Motor neuron (in vitro differentiated cells): ENCODE data around the gene SLC19A1. TPM values are rescaled to one million over a fixed set of nuclear protein-coding genes. Genes with fewer than 3 reads are reported as not detected.

Experiments
- ATAC-seq, 8 experiments: fragments of 200-7000 bp; cut with Tn5 transposase; replicated peaks in 6 of 8; 2 replicates each; pipeline ENCODE4 v1.8.0; 2021; ENCODE audit warnings: mild to moderate bottlenecking in 8 of 8, moderate library complexity in 8 of 8
- H3K27ac ChIP-seq, 2 donors: fragments of 250-450 bp; sonication (Bioruptor Pico); 2 replicates each; pipeline ENCODE4 v1.9.0; 2021; ENCODE audit warnings: antibody characterized with exemption in 2 of 2, mild to moderate bottlenecking in 2 of 2, moderate library complexity in 1 of 2
- H3K4me1 ChIP-seq, 2 donors: fragments of 250-450 bp; sonication (Bioruptor Pico); replicated peaks in 1 of 2; 2 replicates each; pipeline ENCODE4 v1.6.1; 2021; ENCODE audit warnings: antibody characterized with exemption in 2 of 2, mild to moderate bottlenecking in 2 of 2, moderate library complexity in 1 of 2
- H3K4me3 ChIP-seq, 5 donors: fragments of 250-450 bp; sonication (Bioruptor Pico); 2 replicates each; pipeline ENCODE4 v1.9.0; 2021; ENCODE audit warnings: antibody characterized with exemption in 5 of 5, mild to moderate bottlenecking in 5 of 5, moderate library complexity in 4 of 5
- WGBS, 10 experiments: fragments of 450-650 bp; shearing (Covaris generic); methylation state at CpG; one replicate each; pipeline ENCODE4 v1.0.0; 2022; 5-methylcytosine and 5-hydroxymethylcytosine counted together
- in situ Hi-C, 9 experiments: fragments of 400-800 bp; cut with MboI; loops; one replicate each; pipeline ENCODE4 v1.15.0; 2021; ENCODE audit warnings: low sequenced_read_pairs in 9 of 9, low pct_unique_long_range_greater_than_20kb in 2 of 9; ENCODE audit not compliant: unreplicated experiment in 9 of 9
- total RNA-seq, 8 experiments: library from RNA; unstranded; fragments of 300-600 nt; gene quantifications; 2 replicates each; pipeline versions ENCODE4 v1.2.3 to v1.2.4, GENCODE V29; 2022

The SLC19A1 gene
- total RNA-seq, 8 experiments from 2014 or later: 4.0 to 40.5 (median 8.2) TPM

DNA sequence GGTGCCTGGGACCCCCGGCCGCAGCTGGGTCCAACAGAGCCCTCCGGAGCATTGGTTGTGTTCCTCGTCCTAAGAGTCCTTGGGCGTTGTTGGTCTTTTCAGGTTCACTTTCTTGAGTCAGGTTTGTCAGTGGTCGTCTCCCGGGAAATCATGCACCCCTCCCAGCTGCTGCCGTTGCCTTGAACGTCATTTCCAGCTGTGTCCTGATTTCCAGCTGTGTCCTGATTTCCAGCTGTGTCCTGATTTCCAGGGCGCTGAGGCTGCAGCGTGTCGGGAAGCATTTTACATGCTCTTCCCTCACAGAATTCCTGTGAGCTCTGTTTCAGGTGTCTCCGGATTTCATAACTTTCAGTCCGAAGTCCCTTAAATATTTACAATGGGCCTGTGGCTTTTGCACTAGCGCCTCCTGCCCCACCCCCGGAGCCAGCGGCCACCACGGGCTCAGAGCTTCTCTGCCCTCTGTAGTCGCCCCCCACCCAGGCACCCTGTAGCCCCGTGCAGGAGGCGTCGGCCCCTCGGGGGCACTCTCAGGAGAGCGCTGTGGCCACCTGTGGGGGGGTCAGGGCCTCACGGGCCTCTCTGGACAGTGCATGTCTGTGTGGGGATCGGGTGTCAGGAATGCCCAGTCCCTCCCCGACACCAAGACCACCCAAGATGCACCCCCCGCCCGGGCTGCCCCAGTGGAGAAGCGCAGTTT, 70.6 kb downstream of the SLC19A1 start:
- H3K27ac ChIP-seq: no peak overlapping the region
- peak in 2 of 8 experiments; percentile 10 for ATAC-seq
- no peak overlapping the region for H3K4me3 ChIP-seq
- H3K4me1 ChIP-seq: peaks cover 4 to 16% of the 10 kb centered on the region in 2 donors
- 0 to 88% (median 20%) methylated on average over 1 to 7 of the region's 30 CpGs; no CpG with 5 or more reads in 3 of the 10 experiments for WGBS, 10 experiments
- in situ Hi-C loops: no loop called here

- no peak overlapping the region for H3K27ac ChIP-seq
- peaks cover 4 to 16% of the 10 kb centered on the region in 2 donors for H3K4me1 ChIP-seq
- peak in 3 of 8 experiments; percentile 85 to 91 (median 90) for ATAC-seq
- in situ Hi-C loops: no loop called here
- H3K4me3 ChIP-seq: no peak overlapping the region
- 0 to 100% (median 90%) methylated on average over 1 to 16 of the region's 28 CpGs; no CpG with 5 or more reads in 4 of the 10 experiments for WGBS, 10 experiments
Observed at GRCh38 chr21:45470773-45471524, 71.3 kb downstream of the SLC19A1 start.

DNA sequence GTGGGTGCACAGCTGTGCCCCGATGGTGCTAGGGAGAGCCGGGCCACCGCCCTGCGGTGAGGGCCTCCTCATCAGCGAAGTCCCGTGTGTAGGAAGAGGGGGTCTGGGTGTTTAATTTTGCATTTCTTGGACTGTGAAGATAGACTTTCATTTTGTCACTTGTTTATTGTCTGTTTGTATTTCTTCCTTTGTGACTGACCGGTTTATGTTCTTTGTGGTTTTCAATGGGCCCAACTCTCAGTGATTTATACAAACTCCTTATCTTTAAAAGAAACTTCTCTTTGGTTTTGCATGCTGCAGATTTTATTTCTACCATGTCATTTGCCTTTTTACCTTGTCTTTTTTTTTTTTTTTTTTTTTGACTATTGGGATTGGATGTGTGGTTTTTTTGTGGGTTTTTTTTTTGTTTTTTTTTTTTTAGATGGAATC, 72.1 kb downstream of the SLC19A1 start:
- no peak for ATAC-seq
- Histone ChIP-seq H3K27ac (no peak overlapping the region), H3K4me3 (no peak overlapping the region), H3K4me1 (peaks cover 4 to 16% of the 10 kb centered on the region in 2 donors)
- in situ Hi-C loops: no loop called here
- WGBS, 10 experiments: 25 to 100% (median 55%) methylated on average over 1 to 7 of the region's 7 CpGs; no CpG with 5 or more reads in 2 of the 10 experiments

GRCh38 chr21:45469273-45470086, 72.8 kb downstream of the SLC19A1 start:
- no peak for ATAC-seq
- H3K4me3 ChIP-seq: no peak overlapping the region
- WGBS, 10 experiments: 0 to 100% (median 67%) methylated on average over 2 to 9 of the region's 24 CpGs; no CpG with 5 or more reads in 2 of the 10 experiments
- H3K4me1 ChIP-seq: peaks cover 4 to 16% of the 10 kb centered on the region in 2 donors
- in situ Hi-C loops: no loop called here
- no peak overlapping the region for H3K27ac ChIP-seq

GRCh38 chr21:45468971-45469272, 73.3 kb downstream of the SLC19A1 start:
- WGBS, 10 experiments: 100% methylated on average over 1 to 2 of the region's 14 CpGs; no CpG with 5 or more reads in 8 of the 10 experiments
- Histone ChIP-seq H3K27ac (no peak overlapping the region), H3K4me1 (peaks cover 4 to 16% of the 10 kb centered on the region in 2 donors), H3K4me3 (no peak overlapping the region)
- ATAC-seq: no peak
- in situ Hi-C loops: no loop called here

DNA sequence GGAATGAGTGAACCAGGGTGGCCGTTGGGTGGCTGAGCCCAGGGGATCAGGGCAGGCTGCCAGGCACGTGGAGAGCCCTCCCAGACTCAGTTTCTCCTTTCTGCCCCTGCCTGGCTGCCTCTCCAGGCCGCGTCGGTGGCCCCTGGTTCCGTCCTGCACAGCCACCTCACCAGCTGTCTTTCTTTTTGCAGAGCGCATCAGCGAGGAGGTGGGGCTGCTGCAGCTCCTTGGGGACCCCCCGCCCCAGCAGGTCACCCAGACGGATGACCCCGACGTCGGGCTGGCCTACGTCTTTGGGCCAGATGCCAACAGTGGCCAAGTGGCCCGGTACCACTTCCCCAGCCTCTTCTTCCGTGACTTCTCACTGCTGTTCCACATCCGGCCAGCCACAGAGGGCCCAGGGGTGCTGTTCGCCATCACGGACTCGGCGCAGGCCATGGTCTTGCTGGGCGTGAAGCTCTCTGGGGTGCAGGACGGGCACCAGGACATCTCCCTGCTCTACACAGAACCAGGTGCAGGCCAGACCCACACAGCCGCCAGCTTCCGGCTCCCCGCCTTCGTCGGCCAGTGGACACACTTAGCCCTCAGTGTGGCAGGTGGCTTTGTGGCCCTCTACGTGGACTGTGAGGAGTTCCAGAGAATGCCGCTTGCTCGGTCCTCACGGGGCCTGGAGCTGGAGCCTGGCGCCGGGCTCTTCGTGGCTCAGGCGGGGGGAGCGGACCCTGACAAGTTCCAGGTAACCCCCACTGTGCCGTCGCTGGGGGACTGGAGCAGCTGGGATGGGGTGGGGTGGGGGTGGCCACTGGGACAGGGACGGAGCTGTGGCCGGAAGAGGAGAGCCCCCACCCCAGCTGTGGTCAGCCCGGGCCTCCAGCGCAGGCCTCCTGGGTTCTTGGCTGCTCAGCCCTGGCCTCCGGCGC, 73.9 kb downstream of the SLC19A1 start:
- 52 to 96% (median 95%) methylated on average over 4 to 13 of the region's 45 CpGs; no CpG with 5 or more reads in 7 of the 10 experiments for WGBS, 10 experiments
- ATAC-seq: peak in 1 of 8 experiments; percentile 8
- Histone ChIP-seq H3K4me1 (peaks cover 4 to 16% of the 10 kb centered on the region in 2 donors), H3K4me3 (no peak overlapping the region), H3K27ac (no peak overlapping the region)
- in situ Hi-C loops: no loop called here

GRCh38 chr21:45467221-45467779, 74.9 kb downstream of the SLC19A1 start:
- Histone ChIP-seq H3K27ac (no peak overlapping the region), H3K4me3 (no peak overlapping the region), H3K4me1 (peaks cover 4 to 16% of the 10 kb centered on the region in 2 donors)
- WGBS, 10 experiments: 52 to 100% (median 100%) methylated on average over 2 to 5 of the region's 25 CpGs; no CpG with 5 or more reads in 7 of the 10 experiments
- no peak for ATAC-seq
- in situ Hi-C loops: no loop called here

- ATAC-seq: no peak
- Histone ChIP-seq H3K27ac (no peak overlapping the region), H3K4me1 (peaks cover 2 to 12% of the 10 kb centered on the region in 2 donors), H3K4me3 (no peak overlapping the region)
- in situ Hi-C loops: no loop called here
- 20 to 95% (median 78%) methylated on average over 1 to 14 of the region's 30 CpGs; no CpG with 5 or more reads in 2 of the 10 experiments for WGBS, 10 experiments
Observed at GRCh38 chr21:45466330-45467220, 75.7 kb downstream of the SLC19A1 start.

- peaks cover 2 to 8% of the 10 kb centered on the region in 2 donors for H3K4me1 ChIP-seq
- no peak overlapping the region for H3K4me3 ChIP-seq
- peak in 1 of 8 experiments; percentile 14 for ATAC-seq
- H3K27ac ChIP-seq: no peak overlapping the region
- WGBS, 10 experiments: 83 to 90% (median 90%) methylated on average over 2 to 7 of the region's 27 CpGs; no CpG with 5 or more reads in 5 of the 10 experiments
- in situ Hi-C loops: no loop called here
Observed at GRCh38 chr21:45465611-45466329, 76.5 kb downstream of the SLC19A1 start.

- H3K4me1 ChIP-seq: peaks cover 2 to 8% of the 10 kb centered on the region in 2 donors
- in situ Hi-C loops: no loop called here
- no peak overlapping the region for H3K4me3 ChIP-seq
- ATAC-seq: no peak
- WGBS, 10 experiments: 70 to 95% (median 92%) methylated on average over 2 to 14 of the region's 16 CpGs; no CpG with 5 or more reads in 4 of the 10 experiments
- no peak overlapping the region for H3K27ac ChIP-seq
Observed at GRCh38 chr21:45465105-45465504, 77.1 kb downstream of the SLC19A1 start.
